Fibroblast of pulmonary artery (primary cell): ENCODE results near the gene PLPPR1.

Experiments
- DNase-seq: peaks from one replicate; pipeline ENCODE4 v3.0.0-alpha.2; 2010; ENCODE audit warnings: low read depth
- H3K4me3 ChIP-seq: replicated peaks from 2 replicates; pipeline ENCODE4 v1.5.1; 2011; ENCODE audit warnings: low read depth, mild to moderate bottlenecking, control low read depth, low read length, moderate library complexity
- TF ChIP-seq, protein P1 (sequence below): IDR thresholded peaks from 2 replicates; pipeline ENCODE4 v1.5.1; 2011; ENCODE audit warnings: mild to moderate bottlenecking, control low read depth, low read length, inconsistent platforms; ENCODE audit errors: missing control alignments

Gene PLPPR1

DNA sequence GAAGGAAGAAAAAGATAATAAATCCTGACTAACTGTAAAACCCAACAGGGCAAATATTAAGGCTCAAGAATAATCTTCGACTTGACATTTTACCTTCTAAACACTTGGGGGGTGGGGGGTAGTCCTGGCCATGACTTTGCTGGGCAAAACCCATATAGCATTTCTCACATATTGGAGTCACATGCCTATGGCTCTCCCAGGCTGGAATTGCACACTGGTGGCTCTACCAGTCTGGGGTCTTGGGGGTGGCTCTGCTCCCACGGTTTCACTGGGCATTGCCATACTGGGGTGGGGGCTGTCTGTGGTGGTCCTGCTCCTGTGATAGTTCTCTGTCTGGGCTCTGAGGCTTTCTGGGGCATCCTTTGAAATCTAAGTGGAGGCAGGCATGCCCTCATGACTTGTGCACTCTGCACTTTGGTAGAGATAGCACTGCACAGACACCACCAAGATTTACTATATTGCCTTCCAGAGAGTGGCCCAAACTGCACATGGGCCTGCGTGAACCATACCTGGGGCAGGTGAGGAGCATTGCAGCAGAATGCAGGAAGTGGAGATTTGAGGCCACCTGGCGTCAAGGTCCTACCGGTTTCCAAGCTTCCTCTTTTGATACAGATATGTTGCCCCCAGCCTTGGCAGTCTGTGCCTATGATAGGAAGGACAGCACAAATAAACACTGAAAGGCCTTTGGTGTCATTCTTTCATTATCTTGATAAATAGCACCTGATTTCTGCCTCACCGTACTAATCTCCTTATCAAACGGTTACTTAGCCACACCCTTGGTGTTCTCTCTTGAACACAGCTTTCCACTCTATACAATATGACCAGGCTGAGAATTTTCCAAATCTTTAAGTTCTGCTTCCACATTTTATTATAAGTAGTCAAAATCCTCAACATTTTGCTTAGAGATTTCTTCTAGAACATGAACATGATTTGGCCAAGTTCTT, 326.5 kb downstream of the PLPPR1 start:
- TF ChIP-seq, protein P1, sequence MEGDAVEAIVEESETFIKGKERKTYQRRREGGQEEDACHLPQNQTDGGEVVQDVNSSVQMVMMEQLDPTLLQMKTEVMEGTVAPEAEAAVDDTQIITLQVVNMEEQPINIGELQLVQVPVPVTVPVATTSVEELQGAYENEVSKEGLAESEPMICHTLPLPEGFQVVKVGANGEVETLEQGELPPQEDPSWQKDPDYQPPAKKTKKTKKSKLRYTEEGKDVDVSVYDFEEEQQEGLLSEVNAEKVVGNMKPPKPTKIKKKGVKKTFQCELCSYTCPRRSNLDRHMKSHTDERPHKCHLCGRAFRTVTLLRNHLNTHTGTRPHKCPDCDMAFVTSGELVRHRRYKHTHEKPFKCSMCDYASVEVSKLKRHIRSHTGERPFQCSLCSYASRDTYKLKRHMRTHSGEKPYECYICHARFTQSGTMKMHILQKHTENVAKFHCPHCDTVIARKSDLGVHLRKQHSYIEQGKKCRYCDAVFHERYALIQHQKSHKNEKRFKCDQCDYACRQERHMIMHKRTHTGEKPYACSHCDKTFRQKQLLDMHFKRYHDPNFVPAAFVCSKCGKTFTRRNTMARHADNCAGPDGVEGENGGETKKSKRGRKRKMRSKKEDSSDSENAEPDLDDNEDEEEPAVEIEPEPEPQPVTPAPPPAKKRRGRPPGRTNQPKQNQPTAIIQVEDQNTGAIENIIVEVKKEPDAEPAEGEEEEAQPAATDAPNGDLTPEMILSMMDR, result no peak
- no peak overlapping the region for H3K4me3 ChIP-seq
- no peak for DNase-seq

DNA sequence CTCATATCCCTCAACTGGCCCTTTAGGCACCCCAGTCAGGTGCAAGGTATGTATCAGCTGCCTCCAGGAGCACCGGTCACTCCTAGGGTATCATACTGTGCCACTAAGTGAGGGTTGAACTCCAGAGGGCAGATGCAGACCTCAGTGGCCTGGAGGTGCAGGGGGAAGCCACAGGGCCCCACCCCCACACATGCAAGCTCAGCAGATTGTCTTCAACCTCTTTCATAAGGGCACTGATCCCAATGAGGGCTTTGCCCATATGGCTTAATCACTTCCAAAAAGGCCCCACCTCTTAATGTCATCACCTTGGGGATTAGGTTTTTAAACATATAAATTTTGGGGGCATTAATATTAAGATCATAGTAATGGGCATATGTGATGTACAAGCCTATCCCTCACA, 328.1 kb downstream of the PLPPR1 start:
- no peak for DNase-seq
- TF ChIP-seq, protein P1, result no peak
- H3K4me3 ChIP-seq, result no peak overlapping the region

DNA sequence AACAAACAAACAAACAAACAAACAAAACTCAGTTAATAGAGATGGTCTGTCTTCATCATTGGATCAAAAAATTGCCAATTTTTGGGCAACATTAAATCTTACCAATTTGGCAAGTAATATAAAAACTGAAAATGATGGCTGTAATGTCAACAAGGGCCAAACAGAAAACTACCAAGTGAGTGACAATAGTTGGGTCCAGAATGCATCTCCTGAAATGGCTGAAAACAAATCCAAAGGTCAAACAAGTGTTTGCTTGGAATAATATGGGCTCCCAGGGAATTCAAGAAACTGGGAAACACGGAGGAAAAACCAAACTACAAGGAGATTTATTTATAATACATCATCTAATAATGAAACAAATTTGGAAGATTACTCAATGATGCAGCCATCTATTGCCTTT, 331.2 kb downstream of the PLPPR1 start:
- no peak overlapping the region for H3K4me3 ChIP-seq
- no peak for DNase-seq
- TF ChIP-seq, protein P1, result no peak

DNA sequence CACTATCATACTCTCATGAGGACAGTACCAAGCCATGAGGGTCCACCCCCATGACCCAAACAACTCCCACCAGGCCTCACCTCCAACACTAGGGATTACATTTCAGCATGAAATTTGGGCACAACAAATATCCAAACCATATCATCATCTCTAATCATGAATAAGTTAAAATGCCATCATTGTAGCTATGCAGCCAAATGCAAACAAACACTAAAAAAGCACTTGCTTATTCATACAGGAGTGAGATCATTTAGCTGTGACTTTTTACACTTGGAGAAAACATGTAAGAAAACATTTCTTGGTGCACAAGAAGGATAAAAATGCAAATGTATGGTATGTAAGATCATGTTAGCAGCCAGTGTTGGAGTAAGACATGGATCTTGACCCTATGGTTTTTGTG, 332.1 kb downstream of the PLPPR1 start:
- DNase-seq, result no peak
- TF ChIP-seq, protein P1, result no peak
- no peak overlapping the region for H3K4me3 ChIP-seq

DNA sequence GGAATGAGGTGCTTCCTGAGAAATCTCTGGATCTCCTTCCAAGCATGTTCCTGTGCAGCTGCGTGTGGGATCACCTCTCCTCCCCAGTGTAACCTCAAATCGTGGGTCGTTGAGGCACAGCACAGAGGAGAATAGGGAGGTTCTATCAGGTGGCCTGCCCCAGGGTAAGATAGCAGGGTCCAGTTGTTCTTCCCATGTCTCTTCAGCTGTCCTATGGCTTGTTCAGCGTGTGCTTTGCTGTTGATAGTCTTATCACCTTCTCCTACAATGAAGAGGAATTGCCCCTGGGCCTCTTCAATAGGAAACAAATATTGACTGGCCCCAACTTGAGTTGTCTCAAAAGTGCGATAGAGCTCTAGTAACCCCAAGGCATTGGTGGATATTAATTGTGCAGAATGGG, 333.9 kb downstream of the PLPPR1 start:
- DNase-seq, result no peak
- TF ChIP-seq, protein P1, result no peak
- H3K4me3 ChIP-seq, result no peak overlapping the region

DNA sequence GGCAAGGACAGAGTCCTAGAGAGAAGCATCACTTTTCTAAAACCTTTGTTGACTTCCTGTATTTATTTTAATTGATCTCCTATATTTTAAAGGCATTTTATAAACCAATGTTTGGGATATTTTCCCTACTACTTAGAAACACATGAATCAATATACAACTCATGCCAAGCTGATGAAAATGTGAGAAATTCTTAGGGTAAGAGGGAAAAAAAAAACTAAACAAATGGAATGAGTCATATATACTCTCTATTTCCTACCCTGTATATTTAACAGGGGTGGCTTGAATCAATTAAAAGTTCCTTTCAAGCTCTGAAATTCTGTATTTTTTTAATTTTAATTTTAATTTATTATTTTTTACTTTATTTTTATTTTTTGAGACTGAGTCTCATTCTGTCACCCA, 336.7 kb downstream of the PLPPR1 start:
- peak; percentile 4 for DNase-seq
- no peak overlapping the region for H3K4me3 ChIP-seq
- TF ChIP-seq, protein P1, result no peak
